Esophagus muscularis mucosa (tissue), 4 donors: ENCODE data around the gene PFAS. TPM values are rescaled to one million over a fixed set of nuclear protein-coding genes. Genes with fewer than 3 reads are reported as not detected.

Experiments used
- DNase-seq: peaks from one replicate; pipeline ENCODE4 v3.0.0-alpha.2; 2017; ENCODE audit errors: extremely low spot score
- H3K27ac ChIP-seq, 4 donors: fragments of 200-600 bp; sonication (generic); replicated peaks in 1 of 4; 1 replicate in 3 of 4; 2 replicates in 1 of 4; pipeline ENCODE4 v1.5.1; 2016 to 2019; ENCODE audit warnings: mild to moderate bottlenecking in 1 of 4
- H3K27me3 ChIP-seq, 4 donors: fragments of 200-600 bp; sonication (generic); one replicate each; pipeline versions ENCODE4 v1.5.1 to v1.6.0; 2016 to 2019
- H3K36me3 ChIP-seq, 4 donors: fragments of 200-600 bp; sonication (generic); one replicate each; pipeline ENCODE4 v1.5.1; 2016 to 2019
- H3K4me1 ChIP-seq, 4 donors: fragments of 200-600 bp; sonication (generic); one replicate each; pipeline ENCODE4 v1.5.1; 2016 to 2019
- H3K4me3 ChIP-seq, 4 donors: fragments of 200-600 bp; sonication (generic); 1 replicate in 2 of 4; 2 replicates in 2 of 4; pipeline ENCODE4 v1.5.1; 2016 to 2019; ENCODE audit warnings: mild to moderate bottlenecking in 4 of 4, moderate library complexity in 1 of 4
- H3K9me3 ChIP-seq, 4 donors: fragments of 200-600 bp; sonication (generic); 1 replicate in 3 of 4; 2 replicates in 1 of 4; pipeline ENCODE4 v1.5.1; 2016 to 2019
- EP300 ChIP-seq: sonication (generic); formaldehyde crosslinking; IDR thresholded peaks from one replicate; pipeline ENCODE4 v1.6.1; 2017; ENCODE audit warnings: antibody characterized with exemption
- POLR2A ChIP-seq: fragments of 450-650 bp; IDR thresholded peaks from one replicate; pipeline ENCODE4 v1.6.1; 2017; ENCODE audit warnings: antibody characterized with exemption, moderate library complexity, mild to moderate bottlenecking, low read depth
- POLR2AphosphoS5 ChIP-seq, 2 donors: sonication (generic); formaldehyde crosslinking; IDR thresholded peaks; one replicate each; pipeline ENCODE4 v1.6.1; 2017; ENCODE audit warnings: antibody characterized with exemption in 2 of 2
- whole genome bisulfite sequencing: methylation state at CpG from one replicate; pipeline ENCODE4 v1.1.5; 2018; 5-methylcytosine and 5-hydroxymethylcytosine counted together
- intact Hi-C: fragments of 100-400 bp; cut with DNase I; formaldehyde crosslinking; loops from one replicate; pipeline ENCODE4 v1.15.1; 2023
- total RNA-seq, 4 donors: library from RNA; depleted of rRNA; stranded (reverse); fragments of >200 nt; gene quantifications; one replicate each; pipeline versions ENCODE4 v1.1.0 to v1.2.1, GENCODE V29; 2016
- TF ChIP-seq, protein P1 (sequence below), 3 experiments: fragments of 200-600 bp in 2 of 3; fragments of 450-650 bp in 1 of 3; sonication (generic) in 2 of 3; IDR thresholded peaks; one replicate each; pipeline ENCODE4 v1.5.1; 2017 to 2019; ENCODE audit warnings: antibody characterized with exemption in 3 of 3, mild to moderate bottlenecking in 2 of 3, moderate library complexity in 1 of 3

Gene PFAS
- total RNA-seq, 4 donors from 2014 or later = 8.8 to 15.2 (median 11.2) TPM

GRCh38 chr17:8284126-8284525 lies 35.0 kb downstream of the PFAS start:
- intact Hi-C loops = loop anchor here (10.0 kb wide), 1 partner anchor 79 kb away; no protein-coding TSS in a partner anchor
- TF ChIP-seq, protein P1, sequence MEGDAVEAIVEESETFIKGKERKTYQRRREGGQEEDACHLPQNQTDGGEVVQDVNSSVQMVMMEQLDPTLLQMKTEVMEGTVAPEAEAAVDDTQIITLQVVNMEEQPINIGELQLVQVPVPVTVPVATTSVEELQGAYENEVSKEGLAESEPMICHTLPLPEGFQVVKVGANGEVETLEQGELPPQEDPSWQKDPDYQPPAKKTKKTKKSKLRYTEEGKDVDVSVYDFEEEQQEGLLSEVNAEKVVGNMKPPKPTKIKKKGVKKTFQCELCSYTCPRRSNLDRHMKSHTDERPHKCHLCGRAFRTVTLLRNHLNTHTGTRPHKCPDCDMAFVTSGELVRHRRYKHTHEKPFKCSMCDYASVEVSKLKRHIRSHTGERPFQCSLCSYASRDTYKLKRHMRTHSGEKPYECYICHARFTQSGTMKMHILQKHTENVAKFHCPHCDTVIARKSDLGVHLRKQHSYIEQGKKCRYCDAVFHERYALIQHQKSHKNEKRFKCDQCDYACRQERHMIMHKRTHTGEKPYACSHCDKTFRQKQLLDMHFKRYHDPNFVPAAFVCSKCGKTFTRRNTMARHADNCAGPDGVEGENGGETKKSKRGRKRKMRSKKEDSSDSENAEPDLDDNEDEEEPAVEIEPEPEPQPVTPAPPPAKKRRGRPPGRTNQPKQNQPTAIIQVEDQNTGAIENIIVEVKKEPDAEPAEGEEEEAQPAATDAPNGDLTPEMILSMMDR (IDR thresholded peaks at IDR 0.05) = no peak
- no peak for TF ChIP-seq POLR2A
- TF ChIP-seq POLR2AphosphoS5 (IDR thresholded peaks at IDR 0.05) = no peak
- no peak for TF ChIP-seq EP300
- Histone ChIP-seq H3K9me3 (no peaks in the 10 kb centered on the region), H3K27me3 (no peaks in the 10 kb centered on the region), H3K4me3 (no peak overlapping the region), H3K27ac (no peak overlapping the region), H3K36me3 (no peaks in the 10 kb centered on the region), H3K4me1 (peaks cover 7 to 11% (median 9%) of the 10 kb centered on the region in 4 donors)
- no peak for DNase-seq
- WGBS = 96% methylated on average over 4 of the region's 4 CpGs

GRCh38 chr17:8285270-8286181 lies 36.4 kb downstream of the PFAS start:
- no peak for DNase-seq
- TF ChIP-seq, protein P1 (IDR thresholded peaks at IDR 0.05) = no peak
- TF ChIP-seq EP300 (no peak), POLR2A (no peak), POLR2AphosphoS5 (IDR thresholded peaks at IDR 0.05) (no peak)
- Histone ChIP-seq H3K27me3 (no peaks in the 10 kb centered on the region), H3K4me1 (peaks cover 14 to 25% (median 20%) of the 10 kb centered on the region in 4 donors), H3K9me3 (no peaks in the 10 kb centered on the region), H3K27ac (no peak overlapping the region), H3K36me3 (peaks cover 0 to 1% (median 0%) of the 10 kb centered on the region in 4 donors), H3K4me3 (no peak overlapping the region)
- WGBS = 73% methylated on average over 9 of the region's 10 CpGs
- intact Hi-C loops = loop anchor here (5.0 to 10.0 kb wide), 2 partner anchors 38 to 81 kb away; partner anchors contain the start of genes CTC1 and PFAS

GRCh38 chr17:8287651-8288335 lies 38.7 kb downstream of the PFAS start:
- TF ChIP-seq POLR2AphosphoS5 (IDR thresholded peaks at IDR 0.05) (no peak), EP300 (no peak), POLR2A (no peak)
- TF ChIP-seq, protein P1 (IDR thresholded peaks at IDR 0.05) = no peak
- H3K27ac ChIP-seq = peak overlapping the region; percentile 85 to 95 (median 91)
- H3K36me3 ChIP-seq = peaks cover 0 to 5% (median 0%) of the 10 kb centered on the region in 4 donors
- no peaks in the 10 kb centered on the region for H3K9me3 ChIP-seq
- no peaks in the 10 kb centered on the region for H3K27me3 ChIP-seq
- peak overlapping the region; percentile 68 to 86 (median 71) for H3K4me3 ChIP-seq
- intact Hi-C loops = loop anchor here (5.0 to 10.0 kb wide), 2 partner anchors 40 to 83 kb away; partner anchors contain the start of genes CTC1 and PFAS
- H3K4me1 ChIP-seq = peaks cover 14 to 25% (median 20%) of the 10 kb centered on the region in 4 donors
- DNase-seq = no peak
- 38% methylated on average over 18 of the region's 19 CpGs for WGBS

- Histone ChIP-seq H3K4me1 (peaks cover 14 to 28% (median 20%) of the 10 kb centered on the region in 4 donors), H3K9me3 (no peaks in the 10 kb centered on the region), H3K4me3 (peak within 1 kb of the TSS; percentile 68 to 86 (median 71)), H3K36me3 (peaks cover 0 to 5% (median 0%) of the 10 kb centered on the region in 4 donors), H3K27ac (peak within 1 kb of the TSS; percentile 85 to 95 (median 91)), H3K27me3 (no peaks in the 10 kb centered on the region)
- DNase-seq = peak; percentile 97
- peak; percentile 71 to 90 for TF ChIP-seq POLR2AphosphoS5 (IDR thresholded peaks at IDR 0.05)
- TF ChIP-seq EP300 = no peak
- no peak for TF ChIP-seq POLR2A
- TF ChIP-seq, protein P1 (IDR thresholded peaks at IDR 0.05) = no peak
- 0% methylated on average over 13 of the region's 53 CpGs for WGBS
- intact Hi-C loops = loop anchor here (5.0 to 10.0 kb wide), 2 partner anchors 41 to 84 kb away; partner anchors contain the start of genes CTC1 and PFAS
Observed at GRCh38 chr17:8288336-8289102, 39.4 kb downstream of the PFAS start, which contains the start of gene RANGRF. TSS of gene RANGRF (plus strand) at chr17:8288670. CDS start at chr17:8288789, 119 bp downstream.
